IPS-18a (cell line): ENCODE results near the gene LIN52.

ENCODE experiments used
- H3K27ac ChIP-seq: one replicate; pipeline ENCODE4 v1.5.1; 2013; ENCODE audit warnings: low read length
- H3K27me3 ChIP-seq: one replicate; pipeline ENCODE4 v1.6.1; 2013; ENCODE audit warnings: mild to moderate bottlenecking, low read length; ENCODE audit not compliant: control insufficient read depth, insufficient read depth
- H3K36me3 ChIP-seq: one replicate; pipeline ENCODE4 v1.6.1; 2013; ENCODE audit warnings: low read depth, low read length; ENCODE audit not compliant: control insufficient read depth
- H3K4me1 ChIP-seq: one replicate; pipeline ENCODE4 v1.6.1; 2013; ENCODE audit warnings: low read depth, low read length; ENCODE audit not compliant: control insufficient read depth
- H3K4me3 ChIP-seq: one replicate; pipeline ENCODE4 v1.5.1; 2013; ENCODE audit warnings: low read length
- H3K9ac ChIP-seq: one replicate; pipeline ENCODE4 v1.6.1; 2013; ENCODE audit warnings: mild to moderate bottlenecking, low read length, moderate library complexity
- H3K9me3 ChIP-seq: one replicate; pipeline ENCODE4 v1.6.1; 2013; ENCODE audit warnings: low read depth, low read length; ENCODE audit not compliant: control insufficient read depth

The LIN52 gene

DNA sequence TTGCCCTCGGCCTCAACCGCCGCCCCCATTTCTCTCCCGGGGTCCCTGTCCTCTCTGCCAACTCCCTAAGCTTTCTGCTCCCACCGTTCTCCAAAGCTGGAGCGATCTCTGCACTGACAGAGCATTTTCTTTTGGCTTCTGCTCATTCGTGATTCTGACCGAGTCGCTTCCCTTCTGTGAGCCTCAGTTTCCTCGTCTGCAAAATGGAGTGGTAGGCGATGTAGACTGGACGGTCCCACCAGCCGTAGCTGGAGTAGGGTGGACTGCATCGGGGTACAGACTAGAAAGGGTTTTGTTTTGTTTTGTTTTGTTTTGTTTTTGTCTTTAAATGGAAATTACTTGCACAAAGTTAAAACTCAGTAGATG is 156.9 kb downstream of the LIN52 start:
- H3K4me3 ChIP-seq = peak overlapping the region; percentile 33

DNA sequence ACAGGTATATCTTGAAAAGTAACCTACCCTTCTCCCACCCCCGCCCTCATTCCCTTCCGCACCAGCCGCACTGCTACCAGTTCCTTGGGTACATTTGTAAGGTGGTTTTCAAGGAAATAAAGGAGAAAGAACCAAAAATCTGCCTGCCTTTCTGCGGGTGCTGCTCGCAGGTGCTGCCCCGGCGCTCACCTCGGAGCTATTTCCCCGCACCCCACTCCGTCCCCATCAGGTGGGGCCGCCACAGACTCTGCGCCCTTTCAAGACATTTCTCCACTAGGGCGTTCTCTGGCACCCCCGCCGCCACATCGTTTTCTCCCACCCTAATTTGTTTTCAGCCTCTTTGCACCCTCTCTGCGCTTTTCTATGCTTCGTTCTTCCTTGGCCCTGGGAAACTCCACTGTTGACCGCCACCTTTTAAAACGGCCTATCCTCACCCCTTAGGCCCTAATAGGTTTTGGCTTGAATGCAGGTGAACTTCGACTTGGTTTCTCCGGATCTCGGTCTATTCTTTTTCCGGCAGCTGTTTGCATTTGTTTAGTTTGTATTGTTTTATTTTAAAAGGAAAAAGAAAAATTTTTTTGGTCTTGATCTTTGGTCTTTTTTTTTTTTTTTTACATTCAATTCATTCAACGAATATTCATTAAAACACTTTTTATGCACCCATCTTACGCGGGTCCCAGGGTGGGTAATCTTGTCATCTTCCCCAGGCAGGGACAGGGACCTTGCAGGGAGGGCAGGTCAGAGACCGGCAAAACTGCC is 157.4 kb downstream of the LIN52 start:
- H3K4me1 ChIP-seq = peaks cover 14% of the 10 kb centered on the region
- H3K9ac ChIP-seq = no peak overlapping the region
- peaks cover 84% of the 10 kb centered on the region for H3K27me3 ChIP-seq
- H3K36me3 ChIP-seq = no peaks in the 10 kb centered on the region
- H3K4me3 ChIP-seq = peak overlapping the region; percentile 33
- H3K27ac ChIP-seq = no peak overlapping the region
- H3K9me3 ChIP-seq = no peaks in the 10 kb centered on the region

More for the DNA sequence above, 156.9 kb downstream of the LIN52 start:
- H3K9me3 ChIP-seq = no peaks in the 10 kb centered on the region
- peaks cover 14% of the 10 kb centered on the region for H3K4me1 ChIP-seq
- H3K9ac ChIP-seq = no peak overlapping the region
- peaks cover 88% of the 10 kb centered on the region for H3K27me3 ChIP-seq
- no peaks in the 10 kb centered on the region for H3K36me3 ChIP-seq
- no peak overlapping the region for H3K27ac ChIP-seq

DNA sequence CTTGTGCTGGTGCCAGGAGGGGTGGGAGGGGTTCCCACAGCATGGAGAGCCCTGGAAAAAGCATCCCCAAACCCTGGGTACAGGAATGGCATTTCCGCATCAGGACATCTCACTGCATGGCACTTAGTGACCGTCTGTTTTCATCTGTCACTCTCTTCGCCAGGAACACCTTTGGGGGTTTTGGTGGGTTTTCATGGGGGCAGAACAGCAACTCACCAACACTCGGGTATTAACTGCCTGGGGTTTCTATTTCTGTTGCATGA is 158.0 kb downstream of the LIN52 start:
- Histone ChIP-seq H3K27me3 (peaks cover 79% of the 10 kb centered on the region), H3K4me3 (no peak overlapping the region)

DNA sequence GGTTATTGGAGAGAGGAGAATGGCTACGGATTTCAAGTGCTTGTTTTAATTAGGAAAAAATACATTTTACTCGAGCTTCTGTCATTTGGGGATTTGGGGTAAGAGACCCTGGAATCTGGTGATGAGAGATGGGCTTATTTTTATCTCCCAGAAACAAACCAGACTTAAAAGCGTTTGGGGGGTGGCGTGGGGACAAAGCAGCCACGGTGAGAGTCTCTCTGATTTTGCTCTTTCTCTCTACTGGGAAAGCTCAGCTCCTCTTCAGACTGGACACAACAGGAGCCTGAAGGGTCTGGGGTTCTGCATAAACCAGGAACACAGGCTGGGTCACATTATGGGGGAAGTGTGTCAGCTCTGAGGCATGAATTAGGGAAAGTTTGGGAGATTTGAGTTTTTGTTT is 158.3 kb downstream of the LIN52 start:
- Histone ChIP-seq H3K27me3 (peaks cover 76% of the 10 kb centered on the region), H3K4me3 (no peak overlapping the region), H3K27ac (no peak overlapping the region)

More for the DNA sequence above, 158.0 kb downstream of the LIN52 start:
- Histone ChIP-seq H3K9ac (no peak overlapping the region), H3K9me3 (no peaks in the 10 kb centered on the region), H3K27ac (no peak overlapping the region), H3K4me1 (peaks cover 14% of the 10 kb centered on the region), H3K36me3 (no peaks in the 10 kb centered on the region)

DNA sequence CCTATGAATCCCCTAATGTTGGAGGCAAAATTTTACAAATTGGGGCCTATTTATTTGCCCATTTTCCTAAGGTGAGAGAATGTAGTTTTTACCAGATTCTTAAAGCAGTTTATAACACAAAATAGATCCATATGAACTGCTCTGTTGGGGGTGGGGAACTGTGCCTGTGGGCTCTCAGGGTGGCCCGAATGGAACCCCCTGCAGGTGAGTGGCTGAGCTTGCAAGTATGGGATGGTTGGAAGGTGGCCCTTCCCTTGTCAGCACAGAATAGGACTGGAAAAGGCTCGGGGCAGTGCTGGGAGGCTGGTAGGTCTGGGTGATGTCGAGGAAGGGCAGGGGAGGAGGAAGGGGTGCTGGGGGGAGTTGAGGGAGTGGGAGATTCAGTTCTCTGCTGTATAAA is 159.4 kb downstream of the LIN52 start:
- no peak overlapping the region for H3K4me3 ChIP-seq
- no peak overlapping the region for H3K27ac ChIP-seq
- H3K27me3 ChIP-seq = peaks cover 65% of the 10 kb centered on the region
- H3K9ac ChIP-seq = no peak overlapping the region
- no peaks in the 10 kb centered on the region for H3K9me3 ChIP-seq
- H3K4me1 ChIP-seq = peaks cover 14% of the 10 kb centered on the region
- H3K36me3 ChIP-seq = no peaks in the 10 kb centered on the region

More for the DNA sequence above, 158.3 kb downstream of the LIN52 start:
- no peaks in the 10 kb centered on the region for H3K9me3 ChIP-seq
- H3K36me3 ChIP-seq = no peaks in the 10 kb centered on the region
- H3K9ac ChIP-seq = no peak overlapping the region
- peaks cover 14% of the 10 kb centered on the region for H3K4me1 ChIP-seq

DNA sequence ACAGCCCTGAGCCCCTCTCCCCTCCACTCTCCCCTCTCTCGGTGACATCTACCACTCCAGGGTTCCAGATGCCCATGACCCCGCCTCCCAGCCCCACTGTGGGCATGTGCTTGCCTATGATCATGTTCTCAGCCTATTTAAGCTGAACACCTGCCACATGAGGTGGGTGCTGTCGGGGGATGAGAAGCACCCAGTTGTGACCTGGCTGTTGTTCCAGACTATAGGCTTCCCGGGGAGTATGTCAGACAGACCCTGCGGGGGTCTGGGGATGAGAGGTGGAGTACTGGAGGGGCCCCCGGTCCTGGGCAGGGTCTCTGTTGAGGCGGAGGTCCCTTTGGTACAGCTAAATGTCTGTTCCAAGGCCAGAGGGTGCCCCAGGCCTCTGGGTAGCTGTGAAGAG is 160.5 kb downstream of the LIN52 start:
- no peaks in the 10 kb centered on the region for H3K9me3 ChIP-seq
- H3K9ac ChIP-seq = no peak overlapping the region
- H3K27ac ChIP-seq = no peak overlapping the region
- peaks cover 53% of the 10 kb centered on the region for H3K27me3 ChIP-seq
- no peaks in the 10 kb centered on the region for H3K36me3 ChIP-seq
- peaks cover 14% of the 10 kb centered on the region for H3K4me1 ChIP-seq
- H3K4me3 ChIP-seq = no peak overlapping the region

DNA sequence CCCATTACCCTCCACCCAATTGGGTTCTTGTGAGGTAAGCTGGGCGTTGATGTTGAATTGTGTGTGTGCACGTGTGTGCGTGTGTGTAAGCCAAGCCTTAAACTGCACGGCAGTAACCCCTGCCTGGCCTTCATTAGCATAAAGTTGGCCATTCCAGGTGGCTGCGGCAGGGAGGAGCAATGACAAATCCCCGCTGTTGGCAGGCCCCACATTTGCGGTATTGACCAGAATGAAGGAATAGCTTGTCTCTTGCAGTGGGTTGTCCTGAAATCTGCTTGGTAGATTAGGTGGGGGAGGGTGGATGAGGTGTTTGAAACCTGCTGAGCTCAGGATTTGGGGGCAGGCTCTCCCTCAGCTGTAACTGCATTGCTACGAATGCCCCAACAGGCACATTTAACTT is 161.8 kb downstream of the LIN52 start:
- peaks cover 41% of the 10 kb centered on the region for H3K27me3 ChIP-seq
- no peak overlapping the region for H3K27ac ChIP-seq
- no peak overlapping the region for H3K9ac ChIP-seq
- H3K4me1 ChIP-seq = peaks cover 10% of the 10 kb centered on the region
- H3K9me3 ChIP-seq = no peaks in the 10 kb centered on the region
- H3K36me3 ChIP-seq = no peaks in the 10 kb centered on the region
- H3K4me3 ChIP-seq = no peak overlapping the region

DNA sequence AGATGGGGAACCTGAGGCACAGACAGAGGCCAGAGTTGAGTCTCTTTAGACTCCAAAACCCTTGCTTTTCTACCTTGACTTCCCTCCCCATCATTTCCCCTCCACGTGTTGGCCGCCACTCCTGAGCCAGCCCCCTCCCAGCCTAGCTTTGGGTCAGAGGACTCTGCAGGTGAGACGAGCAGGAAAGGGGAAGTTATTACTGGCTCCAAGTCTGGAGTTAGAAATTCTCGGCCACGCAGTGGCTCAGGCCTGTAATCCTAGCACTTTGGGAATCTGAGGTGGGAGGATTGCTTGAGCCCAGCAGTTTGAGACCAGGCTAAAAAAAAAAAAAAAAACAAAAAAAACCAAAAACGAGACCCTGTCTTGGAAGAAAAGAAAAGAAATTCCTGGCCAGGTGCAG is 163.3 kb downstream of the LIN52 start:
- H3K4me3 ChIP-seq = no peak overlapping the region
- H3K9me3 ChIP-seq = no peaks in the 10 kb centered on the region
- no peak overlapping the region for H3K27ac ChIP-seq
- H3K4me1 ChIP-seq = no peaks in the 10 kb centered on the region
- H3K27me3 ChIP-seq = peaks cover 33% of the 10 kb centered on the region
- no peaks in the 10 kb centered on the region for H3K36me3 ChIP-seq
- H3K9ac ChIP-seq = no peak overlapping the region

DNA sequence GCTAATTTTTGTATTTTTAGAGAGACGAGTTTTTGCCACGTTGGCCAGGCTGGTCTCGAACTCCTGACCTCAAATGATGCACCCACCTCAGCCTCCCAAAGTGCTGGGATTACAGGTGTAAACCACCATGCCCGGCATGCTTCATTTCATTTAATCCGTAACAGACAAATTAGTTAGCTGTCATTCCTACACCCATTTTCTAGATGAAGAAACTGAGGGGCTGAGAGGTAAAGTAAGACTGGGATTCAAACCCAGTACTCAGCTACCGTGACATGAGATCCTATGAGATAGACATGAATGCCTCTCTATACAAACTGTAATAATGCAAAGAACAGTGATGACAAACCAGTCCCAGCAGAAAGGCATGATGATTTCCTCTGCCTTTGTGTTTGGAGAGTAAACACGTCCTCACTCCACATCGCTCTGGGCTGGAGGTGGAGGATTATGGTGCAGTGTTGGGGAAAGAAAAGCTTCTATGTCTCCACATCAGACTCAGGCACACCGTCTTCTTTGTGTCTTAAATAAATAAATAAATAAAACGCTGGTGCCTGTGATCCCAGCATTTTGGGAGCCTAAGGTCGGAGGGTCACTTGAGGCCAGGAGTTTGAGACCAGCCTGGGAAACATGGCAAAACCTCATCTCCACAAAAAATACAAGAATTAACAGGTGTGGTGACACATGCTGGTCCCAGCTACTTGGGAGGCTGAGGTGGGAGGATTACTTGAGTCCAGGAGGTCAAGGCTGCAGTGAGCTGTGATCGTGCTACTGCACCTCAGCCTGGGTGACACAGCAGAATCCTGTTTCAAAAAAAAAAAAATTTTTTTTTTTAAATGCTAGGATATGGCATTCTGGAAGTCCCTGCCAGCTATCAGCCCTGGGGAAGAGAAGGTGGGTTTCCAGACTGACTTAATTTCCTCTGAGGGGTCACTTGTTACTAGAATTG is 164.9 kb downstream of the LIN52 start:
- Histone ChIP-seq H3K36me3 (no peaks in the 10 kb centered on the region), H3K4me1 (no peaks in the 10 kb centered on the region), H3K9ac (no peak overlapping the region), H3K4me3 (no peak overlapping the region), H3K9me3 (no peaks in the 10 kb centered on the region), H3K27ac (no peak overlapping the region), H3K27me3 (peaks cover 16% of the 10 kb centered on the region)
